HG02678 (cell line): ENCODE data around the gene ADH7.
"Not testable (repeated sequence)": the region's sequence is repeated elsewhere in the genome, so short reads cannot be mapped to it uniquely, and the experiment has no call there.

Experiments used
- ATAC-seq: cut with Tn5 transposase; IDR thresholded peaks from one replicate; pipeline ENCODE4 v1.9.1; 2021; ENCODE audit warnings: mild to moderate bottlenecking, moderate library complexity; ENCODE audit not compliant: unreplicated experiment

ADH7 gene

GRCh38 chr4:99382745-99383360 lies 52.3 kb downstream of the ADH7 start:
- ATAC-seq = no peak

DNA sequence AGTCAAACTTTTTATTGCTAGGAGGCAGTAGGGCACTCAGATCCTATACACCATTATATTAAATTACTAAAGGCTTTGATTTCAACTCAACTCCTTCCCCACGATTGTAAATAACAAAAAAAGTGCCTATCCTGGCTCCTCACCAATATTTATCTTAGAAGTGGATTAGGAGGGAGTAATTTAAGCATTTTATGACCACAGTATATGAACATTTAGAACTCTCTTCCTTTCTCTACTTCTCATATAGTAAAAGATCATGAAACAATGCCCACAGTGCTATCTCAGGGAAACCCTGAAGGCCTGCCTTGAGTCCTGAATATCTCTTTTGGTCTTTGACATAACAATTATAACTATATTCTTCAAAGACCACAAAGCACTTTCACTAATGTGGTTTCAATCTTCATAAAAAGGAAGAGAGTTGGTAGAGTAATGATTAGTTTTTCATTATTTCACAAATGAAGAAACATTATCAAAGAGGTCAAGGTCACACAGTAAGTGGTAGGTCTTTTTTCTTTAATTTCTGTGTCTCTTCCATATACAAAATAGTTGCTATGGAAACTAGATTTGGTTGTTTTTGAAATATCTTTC lies 53.5 kb downstream of the ADH7 start:
- no peak for ATAC-seq

DNA sequence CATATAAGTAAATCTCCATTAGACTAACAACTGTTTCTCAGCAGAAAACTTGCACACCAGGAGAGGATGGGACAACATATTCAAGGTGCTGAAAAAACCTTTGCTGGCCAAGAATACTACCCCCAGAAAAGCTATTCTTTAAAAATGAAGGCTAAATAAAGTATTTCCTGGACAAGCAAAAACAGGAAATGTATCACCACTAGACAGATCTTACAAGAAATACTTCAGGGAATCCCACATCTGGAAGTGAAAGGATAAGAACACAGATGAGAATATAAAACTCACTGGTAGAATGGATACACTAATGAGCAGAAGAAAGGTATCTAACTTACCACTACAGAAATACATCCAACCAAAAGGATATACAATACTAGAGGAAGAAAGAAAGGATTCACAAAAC lies 55.6 kb downstream of the ADH7 start:
- ATAC-seq = no peak

DNA sequence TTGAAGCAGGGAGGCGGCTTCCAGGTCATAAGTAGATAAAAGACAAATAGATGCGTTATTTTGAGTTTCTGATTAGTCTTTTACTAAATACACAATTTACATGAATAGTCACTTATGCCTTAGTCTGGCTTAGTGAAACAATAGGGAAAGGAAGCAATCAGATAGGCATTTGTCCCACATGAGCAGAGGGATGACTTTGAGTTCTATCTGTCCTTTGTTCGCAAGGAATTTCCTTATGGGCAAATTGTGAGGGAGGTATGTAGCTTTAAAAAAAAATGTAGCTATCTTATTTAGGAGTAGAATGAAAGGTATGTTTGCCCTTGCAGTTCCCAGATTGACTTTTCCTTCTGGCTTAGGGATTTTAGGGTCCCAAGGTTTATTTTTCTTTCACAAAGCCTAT lies 56.3 kb downstream of the ADH7 start:
- no peak for ATAC-seq

DNA sequence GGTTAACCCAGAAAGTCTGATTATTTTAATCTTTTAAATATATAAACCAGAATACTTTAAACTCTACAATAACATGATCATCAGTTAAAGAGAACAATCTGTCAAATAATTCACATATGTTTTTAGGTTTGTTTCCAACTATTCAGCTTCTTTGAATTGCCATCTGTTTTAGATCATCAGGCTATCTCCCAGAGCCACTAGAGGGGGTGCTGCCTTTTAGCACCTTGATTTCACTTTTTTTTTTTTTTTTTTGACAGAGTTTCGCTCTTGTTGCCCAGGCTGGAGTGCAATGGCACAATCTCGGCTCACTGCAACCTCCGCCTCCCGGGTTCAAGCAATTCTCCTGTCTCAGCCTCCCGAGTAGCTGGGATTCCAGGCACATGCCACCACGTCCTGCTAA lies 57.8 kb downstream of the ADH7 start:
- not testable (repeated sequence) for ATAC-seq

GRCh38 chr4:99372464-99372863 lies 62.7 kb downstream of the ADH7 start:
- not testable (repeated sequence) for ATAC-seq

GRCh38 chr4:99367817-99368216 lies 67.3 kb downstream of the ADH7 start:
- not testable (repeated sequence) for ATAC-seq

GRCh38 chr4:99366491-99366890 lies 68.7 kb downstream of the ADH7 start:
- no peak for ATAC-seq

DNA sequence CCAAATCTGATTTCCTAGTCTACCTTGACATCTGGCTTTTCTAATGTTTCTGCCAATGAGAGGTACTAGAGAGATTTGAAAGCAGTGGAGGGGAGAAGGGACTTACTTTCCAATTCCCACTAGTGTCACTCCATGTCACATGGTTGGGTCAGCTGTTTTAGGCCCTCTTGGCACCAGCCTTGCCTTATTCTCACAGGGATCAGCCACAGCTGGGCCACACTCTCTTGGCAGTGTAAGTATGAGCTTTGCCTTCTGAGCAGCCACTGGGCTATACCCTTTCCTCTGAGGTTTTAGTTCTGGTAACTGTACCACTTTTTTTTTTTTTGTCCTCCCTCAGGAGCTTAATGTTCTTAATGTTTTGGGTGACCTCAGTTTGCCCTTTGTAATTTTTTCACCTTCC lies 72.4 kb downstream of the ADH7 start:
- ATAC-seq = no peak
